Anterior cingulate cortex (tissue), 58 donors: ENCODE data around the gene HIP1.
A peak's percentile ranks its signal among the peaks of the same experiment; 100 is the strongest.
"Not testable (repeated sequence)": the region's sequence is repeated elsewhere in the genome, so short reads cannot be mapped to it uniquely, and the experiment has no call there.

Experiments used
- DNase-seq, 58 donors: peaks; one replicate each; lab custom pipeline; 2025; lab: John Stamatoyannopoulos, UW

The HIP1 gene

DNA sequence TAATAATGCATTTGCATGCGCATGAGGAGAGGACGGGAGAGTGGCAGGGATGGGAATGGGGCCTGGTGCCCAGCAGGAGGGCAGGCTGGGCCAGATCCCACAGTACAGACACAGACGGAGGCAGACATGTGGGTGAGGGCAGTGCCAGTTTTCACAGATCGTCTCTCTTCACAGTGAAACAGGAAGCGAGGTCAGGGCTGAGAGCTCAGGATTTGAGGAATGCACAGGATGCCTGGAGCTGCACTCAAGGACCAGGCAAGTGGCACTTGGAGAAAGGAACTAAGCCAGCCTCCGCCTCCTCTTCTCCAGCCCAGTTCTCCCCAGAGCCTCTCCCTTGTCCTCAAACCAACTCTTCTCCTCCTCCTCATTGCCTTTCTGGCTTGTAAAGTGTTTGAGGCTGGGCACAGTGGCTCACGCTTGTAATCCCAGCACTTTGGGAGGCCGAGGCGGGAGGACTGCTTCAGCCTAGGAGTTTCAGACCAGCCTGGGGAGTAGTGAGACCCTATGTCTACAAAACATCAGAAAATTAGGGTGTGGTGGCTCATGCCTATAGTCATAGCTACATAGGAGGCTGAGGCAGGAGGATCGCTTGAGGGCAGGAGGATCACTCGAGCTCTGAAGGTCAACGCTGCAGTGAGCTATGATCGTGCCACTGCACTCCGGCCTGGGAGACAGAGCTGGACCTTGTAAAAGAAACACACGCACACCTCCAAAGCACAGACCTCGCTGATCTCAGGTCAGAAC, 115.2 kb downstream of the HIP1 start:
- DNase-seq, result peak in 44 of 58 donors; percentile 3 to 65 (median 30)

DNA sequence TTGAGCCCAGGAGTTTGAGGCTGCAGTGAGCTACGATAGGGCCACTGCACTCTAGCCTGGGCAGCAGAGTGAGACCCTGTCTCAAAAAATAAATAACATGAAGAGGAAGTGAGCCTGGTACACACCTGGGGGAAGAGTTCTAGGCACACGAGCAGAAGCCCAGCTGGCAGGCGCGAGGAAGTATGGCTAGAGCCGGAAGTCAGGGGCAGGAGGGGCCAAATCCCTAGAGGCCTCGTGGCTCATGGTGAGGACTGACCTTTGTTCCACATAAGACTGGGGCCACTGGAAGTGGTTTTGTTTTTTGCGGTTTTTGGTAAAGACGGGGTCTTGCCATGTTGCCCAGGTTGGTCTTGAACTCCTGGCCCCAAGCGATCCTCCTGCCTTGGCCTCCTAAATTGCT, 117.6 kb downstream of the HIP1 start:
- DNase-seq, result no peak

DNA sequence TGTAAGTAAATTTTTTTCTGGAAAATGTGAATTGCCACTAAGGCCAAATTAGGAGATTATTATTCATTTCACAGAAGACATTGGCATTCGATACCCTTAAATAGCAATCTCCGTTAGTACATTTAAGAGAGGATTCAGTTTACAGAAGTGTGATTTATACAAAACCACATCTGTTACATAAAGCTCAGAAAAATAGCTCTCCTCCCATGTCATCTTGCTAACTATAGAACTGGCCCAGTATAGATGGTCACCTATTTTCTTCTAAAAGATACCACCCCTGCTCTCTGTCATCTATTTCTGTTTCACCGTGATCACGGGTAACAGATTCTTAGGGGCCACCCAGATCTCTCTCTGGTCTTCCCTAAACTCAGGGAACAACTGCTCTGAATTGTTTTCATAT, 119.1 kb downstream of the HIP1 start:
- no peak for DNase-seq

DNA sequence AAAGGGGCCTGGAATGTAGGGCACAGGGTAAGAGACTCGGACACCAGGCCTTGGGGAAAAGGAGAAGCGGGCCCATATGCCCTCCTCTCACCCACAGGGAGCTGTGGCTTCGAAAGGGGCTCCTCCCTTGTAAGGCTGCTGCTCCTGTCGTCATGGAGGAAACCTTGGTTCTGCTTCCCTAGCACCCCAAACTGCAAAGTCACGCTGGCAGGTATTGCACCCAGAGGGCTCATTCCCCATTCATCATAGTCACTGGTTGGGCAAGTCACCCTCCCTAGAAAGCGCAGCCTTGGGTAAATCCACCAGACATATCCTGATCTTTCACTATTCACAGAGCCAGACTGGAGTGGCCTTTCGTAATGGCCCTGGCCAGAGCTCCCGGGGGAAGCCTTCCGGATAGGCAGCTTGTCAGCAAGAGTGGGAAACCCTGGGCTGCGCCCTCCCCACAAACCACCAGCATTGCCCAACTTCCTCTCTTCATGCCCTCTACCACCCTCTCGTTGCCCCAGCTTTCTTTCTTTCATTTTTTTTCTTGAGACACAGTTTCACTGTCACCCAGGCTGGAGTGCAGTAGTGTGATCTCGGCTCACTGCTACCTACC, 121.0 kb downstream of the HIP1 start:
- peak in 35 of 58 donors; percentile 5 to 84 (median 24) for DNase-seq

DNA sequence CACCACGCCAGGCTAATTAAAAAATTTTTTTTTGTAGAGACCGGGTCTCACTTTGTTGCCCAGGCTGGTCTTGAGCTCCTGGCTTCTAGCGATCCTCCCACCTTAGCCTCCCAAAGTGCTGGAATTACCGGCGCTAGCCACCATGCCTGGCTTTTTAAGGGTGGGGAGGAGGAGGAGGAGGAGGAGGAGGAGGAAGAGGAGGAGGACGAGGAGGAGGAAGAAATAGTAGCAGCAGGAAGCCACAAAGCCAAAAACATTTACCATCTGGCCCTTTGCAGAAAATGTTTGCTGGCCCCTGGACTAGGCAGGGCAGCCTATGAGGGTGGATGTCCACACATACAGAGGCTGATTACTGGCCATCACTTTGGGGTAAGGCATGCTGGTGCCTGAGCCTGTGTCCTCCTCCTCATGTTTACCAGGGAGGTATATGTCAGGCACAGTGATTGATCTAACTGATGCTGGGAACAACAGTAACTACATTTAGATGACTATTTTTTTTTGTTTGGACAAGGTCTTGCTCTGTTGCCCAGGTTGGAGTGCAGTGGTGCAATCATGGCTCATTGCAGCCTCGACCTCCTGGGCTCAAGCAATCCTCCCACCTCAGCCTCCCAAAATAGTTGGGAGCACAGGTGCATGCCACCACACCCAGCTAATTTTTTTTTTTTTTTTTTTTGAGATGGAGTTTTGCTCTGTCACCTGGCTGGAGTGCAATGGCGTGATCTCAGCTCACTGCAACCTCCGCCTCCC, 122.1 kb downstream of the HIP1 start:
- no peak for DNase-seq

DNA sequence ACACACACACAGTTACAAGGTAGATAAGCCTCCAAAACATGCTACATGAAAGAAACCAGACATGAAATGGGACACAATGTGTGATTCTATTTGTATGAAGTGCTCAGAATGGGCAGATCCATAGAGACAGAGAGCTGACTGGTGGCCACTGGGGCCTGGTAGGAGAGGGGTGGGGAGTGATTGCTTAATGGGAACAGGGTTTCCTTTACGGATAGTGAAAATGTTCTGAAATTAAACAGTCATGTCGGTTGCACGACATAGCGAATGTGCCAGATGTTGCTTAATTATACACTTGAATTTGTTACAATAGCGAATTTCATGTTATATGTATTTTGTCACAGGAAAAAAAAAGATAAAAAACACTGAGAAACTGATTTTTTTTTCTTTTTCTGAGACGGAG, 124.3 kb downstream of the HIP1 start:
- DNase-seq, result no peak

DNA sequence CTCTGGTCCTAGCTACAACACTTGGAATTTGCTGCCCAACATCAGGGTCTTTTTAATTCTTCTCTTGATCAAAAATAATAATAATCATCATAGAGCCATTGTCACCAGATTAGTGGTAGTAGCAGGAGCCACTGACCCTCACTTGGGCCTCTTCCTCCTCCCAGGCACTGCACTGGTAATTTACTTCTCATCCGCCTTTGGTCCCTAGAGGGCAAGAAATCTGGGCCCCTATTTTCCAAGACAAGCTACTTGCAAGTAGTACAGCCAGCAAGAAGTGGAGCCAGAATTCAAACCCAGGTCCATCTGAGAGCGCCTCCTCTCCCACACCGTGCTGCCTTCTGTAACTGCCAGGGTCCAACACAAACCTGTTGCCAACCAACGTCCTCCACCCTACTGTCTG, 125.4 kb downstream of the HIP1 start:
- no peak for DNase-seq

DNA sequence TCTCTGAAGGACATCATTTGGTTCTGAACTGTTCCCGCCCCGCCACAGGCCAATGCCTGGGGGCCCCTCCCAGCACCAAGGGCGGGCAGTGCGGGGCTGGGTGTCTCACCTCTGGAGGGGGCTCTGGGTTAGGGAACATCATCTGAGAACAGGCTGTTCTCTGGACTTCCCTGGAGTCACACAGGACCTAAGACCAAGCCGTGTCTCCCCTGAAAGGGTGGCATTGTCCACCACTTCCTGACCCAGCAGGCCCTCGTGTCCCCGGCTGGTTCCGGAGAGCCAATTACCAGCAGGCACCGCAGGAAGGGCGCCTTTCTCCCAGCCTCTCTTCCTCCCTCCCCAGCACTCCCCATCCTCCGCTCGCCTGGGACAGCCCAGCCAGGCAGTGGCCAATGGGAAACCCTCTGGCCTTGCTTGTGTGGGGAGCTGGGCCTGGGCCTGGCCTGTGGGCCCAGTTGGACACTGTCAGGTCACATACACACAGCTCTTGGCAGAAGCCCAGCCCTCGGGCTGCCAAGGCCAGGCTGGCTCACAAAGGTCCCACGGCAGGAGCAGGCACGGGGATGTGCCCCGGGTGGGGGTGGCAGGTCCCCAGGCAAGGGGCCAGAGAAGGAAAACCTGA, 127.1 kb downstream of the HIP1 start:
- peak in 57 of 58 donors; percentile 48 to 99 (median 92) for DNase-seq

DNA sequence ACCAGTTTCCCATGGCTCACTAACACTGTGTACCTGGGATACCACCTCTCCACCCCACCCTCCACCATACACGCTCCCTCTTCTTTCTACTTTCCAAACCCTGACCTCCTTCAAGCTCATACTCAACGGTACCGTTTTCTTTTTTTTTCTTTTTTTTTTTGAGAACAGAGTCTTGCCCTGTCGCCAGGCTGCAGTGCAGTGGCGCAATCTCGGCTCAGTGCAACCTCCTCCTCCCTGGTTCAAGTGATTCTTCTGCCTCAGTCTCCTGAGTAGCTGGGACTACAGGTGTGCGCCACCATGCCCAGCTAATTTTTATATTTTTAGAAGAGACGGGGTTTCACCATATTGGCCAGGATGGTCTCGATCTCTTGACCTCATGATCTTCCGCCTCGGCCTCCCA, 129.3 kb downstream of the HIP1 start:
- not testable (repeated sequence) for DNase-seq

DNA sequence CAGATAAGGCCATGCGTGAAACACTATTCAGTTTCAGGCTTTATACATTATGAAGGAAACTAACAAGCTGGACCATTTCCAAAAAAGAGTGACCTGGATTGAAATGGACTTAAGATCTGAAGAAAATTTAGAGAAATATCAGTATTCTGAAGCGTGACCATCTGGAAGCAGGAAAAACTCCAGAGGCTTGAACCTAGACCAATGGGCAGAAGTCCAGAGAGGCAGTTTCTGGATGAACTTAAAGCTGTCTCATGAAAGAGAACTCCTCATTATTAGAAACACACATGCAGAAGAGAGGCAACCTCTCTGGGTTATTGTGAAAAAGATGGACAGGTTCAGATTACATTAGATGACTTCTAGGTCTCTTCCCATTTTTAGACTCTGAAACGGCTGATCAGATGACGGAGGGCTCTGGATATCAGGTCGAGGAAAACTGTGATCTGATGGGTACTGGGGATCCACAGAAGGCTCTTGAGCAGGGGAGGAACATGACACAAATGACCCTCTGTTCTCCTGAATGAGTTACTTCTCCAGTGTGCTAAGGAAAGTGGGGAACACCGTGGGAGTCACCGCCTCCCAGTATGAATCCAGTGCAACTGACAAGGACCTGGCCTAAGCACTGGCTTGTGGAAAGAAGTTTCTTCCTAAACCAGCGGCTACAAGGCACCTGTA, 130.2 kb downstream of the HIP1 start:
- DNase-seq, result no peak

DNA sequence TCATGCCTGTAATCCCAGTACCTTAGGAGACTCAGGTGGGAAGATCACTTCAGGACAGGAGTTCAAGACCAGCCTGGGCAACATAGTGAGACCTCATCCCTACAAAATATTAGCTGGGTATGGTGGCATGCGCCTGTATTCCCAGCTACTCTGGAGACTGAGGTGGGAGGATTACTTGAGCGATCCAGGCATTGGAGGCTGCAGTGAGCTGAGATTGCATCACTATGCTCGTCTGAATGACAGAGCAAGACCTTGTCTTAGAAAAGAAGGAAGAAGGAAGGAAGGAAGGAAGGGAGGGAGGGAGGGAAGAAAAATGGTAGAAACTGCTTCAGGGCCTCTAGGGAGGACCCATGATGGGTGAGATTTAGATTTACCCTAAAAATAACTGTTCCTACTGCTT, 134.3 kb downstream of the HIP1 start:
- no peak for DNase-seq

DNA sequence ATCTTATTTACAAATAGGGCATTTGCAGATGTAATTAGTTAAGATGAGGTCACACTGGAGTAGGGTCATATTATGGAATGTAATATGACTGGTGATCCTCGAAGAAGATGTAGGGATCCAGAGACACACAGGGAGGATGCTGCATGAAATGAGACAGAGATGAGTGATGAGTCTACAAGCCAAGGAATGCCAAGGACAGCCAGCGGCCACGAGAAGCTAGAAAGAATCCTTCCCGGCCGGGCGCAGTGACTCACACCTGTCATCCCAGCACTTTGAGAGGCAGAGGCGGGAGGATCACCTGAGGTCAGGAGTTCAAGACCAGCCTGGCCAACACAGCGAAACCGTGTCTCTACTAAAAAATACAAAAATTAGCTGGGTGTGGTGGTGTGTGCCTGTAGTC, 135.9 kb downstream of the HIP1 start:
- DNase-seq, result not testable (repeated sequence)

DNA sequence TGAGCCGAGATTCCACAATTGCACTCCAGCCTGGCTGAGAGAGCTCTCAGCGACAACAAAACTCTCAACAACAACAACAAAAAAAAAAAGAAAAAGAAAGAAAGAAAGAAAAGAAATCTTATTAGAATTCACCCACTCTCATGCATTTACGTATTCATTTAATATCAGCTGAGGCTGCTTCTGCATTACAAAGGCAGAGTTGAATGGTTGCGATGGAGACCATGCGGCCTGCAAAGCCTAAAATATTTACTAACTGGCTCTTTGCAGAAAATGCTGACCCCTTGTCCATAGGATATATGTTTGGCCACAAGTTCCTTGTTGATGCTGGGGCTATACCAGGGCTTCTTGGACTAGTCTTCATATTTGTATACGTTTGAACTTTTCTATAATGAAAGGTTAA, 137.2 kb downstream of the HIP1 start:
- no peak for DNase-seq

DNA sequence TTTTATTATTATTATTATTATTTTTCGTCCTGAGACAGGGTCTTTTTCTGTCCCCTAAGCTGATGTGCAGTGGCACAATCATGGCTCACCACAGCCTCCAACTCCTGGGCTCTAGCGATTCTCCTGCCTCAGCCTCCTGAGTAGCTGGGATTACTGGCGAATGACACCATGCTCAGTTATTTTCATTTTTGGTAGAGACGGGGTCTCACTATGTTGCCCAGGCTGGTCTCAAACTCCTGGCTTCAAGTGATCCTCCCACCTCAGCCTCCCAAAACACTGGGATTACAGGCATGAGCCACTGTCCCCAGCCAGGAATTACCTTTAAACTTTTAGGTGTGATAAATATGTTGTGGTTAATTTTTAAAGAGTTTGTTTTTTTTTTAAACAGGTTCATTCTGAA, 138.0 kb downstream of the HIP1 start:
- DNase-seq, result not testable (repeated sequence)

DNA sequence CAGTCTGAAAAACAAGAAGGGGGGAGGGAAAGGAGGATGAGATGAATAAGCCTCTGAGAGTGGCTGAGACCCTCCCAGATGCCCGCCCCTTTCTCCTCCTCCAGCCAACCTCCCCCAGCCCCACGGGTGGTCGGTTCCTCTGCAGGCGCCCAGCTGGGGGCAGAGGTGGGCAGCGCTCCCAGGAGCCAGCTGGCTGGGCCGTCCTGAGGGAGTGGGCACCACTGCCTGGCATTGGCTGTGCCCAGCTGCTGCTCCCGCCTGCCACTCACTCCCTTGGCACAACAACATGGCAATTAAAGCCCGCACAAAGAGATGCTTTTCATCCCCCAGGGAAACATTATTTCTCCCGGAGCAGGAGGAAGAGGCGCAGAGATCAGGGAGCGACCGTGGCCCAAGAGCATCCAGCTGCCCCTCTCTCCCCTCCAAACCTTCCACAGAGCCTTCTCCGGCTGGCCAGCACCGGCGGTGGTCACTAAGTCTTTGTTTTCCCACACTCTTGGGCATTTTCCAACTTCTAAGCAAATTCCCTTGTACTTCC, 139.4 kb downstream of the HIP1 start:
- peak; percentile 36 to 98 (median 90) for DNase-seq

DNA sequence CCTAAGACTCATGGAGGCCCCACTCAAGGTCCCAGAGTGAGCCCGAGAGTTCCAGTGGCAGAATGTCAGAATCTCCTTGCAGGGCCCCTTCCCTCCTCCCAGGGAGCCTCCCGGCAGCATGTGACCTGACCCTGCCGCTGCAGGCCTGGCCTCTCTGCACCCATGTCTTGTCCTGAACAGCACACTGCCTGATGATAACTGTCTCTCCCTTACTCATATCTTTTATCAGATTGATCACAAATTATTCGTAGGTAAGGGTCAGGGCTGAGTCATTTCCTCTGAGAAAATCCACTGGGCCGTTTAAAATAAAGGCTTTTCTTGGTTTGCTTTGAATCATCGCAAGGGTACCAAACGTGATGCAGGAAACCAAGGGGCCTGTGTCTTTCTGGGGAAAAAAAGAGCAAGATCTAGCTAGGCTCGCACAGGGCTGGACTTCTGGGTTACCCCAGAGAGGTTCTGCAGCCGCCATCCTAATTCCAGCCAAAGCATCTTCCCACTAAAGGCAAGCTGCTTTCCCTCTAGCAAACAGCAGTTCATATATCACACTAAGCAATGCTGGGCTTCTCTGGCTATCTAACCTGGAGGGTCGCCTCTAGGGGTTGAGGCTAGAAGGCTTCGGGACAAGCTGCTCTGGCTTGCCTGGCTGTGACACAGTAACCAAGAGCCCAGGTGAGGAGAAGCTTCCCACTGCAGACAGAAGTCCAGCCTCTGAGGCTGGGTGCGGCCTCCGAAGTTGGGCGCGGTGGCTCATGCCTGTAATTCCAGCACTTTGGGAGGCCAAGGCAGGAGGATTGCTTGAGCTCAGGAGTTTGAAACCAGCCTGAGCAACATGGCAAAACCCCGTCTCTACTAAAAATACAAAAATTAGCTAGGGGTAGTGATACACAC, 141.8 kb downstream of the HIP1 start:
- no peak for DNase-seq

DNA sequence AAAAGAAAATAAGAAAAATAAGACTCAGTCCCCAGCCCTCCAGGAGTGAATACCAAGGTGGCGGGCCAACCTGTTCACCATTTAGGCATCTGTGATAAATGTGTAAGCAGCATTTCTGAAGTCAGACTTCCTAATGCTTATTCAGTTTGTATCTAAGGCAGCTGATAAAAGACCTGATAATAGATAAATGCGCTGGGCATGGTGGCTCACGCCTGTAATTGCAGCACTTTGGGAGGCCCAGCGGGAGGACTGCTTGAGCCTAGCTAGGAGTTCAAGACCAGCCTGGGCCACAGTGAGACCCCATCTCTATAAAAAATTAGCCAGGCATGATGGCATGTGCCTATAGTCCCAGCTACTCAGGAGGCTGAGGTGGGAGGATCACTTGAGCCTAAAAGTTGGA, 143.0 kb downstream of the HIP1 start:
- DNase-seq, result no peak

DNA sequence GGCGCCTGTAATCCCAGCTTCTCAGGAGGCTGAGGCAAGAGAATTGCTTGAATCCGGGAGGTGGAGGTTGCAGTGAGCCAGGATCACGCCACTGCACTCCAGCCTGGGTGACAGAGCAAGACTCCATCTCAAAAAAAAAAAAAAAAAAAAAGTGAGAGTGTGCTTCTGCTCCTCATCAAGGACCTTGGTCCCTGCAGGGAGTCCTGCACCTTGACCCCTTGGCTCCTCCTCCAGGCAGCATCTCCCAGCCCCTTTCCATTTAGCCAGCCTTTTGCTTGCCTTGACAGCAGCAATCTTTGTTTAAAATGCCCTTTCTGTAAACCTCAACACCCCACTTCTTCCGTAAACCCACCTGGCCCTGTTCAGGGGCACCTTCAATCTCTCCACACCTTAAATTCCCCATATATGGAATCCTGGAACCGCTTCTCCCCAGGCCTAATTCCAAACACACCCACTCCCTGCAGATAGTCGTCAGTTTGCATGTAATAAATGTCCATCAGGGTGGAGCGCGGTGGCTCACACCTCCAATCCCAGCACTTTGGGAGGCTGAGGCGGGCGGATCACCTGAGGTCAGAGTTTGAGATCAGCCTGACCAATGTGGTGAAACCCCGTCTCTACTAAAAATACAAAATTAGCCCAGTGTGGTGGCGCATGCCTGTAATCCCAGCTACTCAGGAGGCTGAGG, 145.1 kb downstream of the HIP1 start:
- DNase-seq, result not testable (repeated sequence)
